GM18870 (cell line): Measurements from ENCODE around the gene RICTOR.

ENCODE experiments used
- ATAC-seq: cut with Tn5 transposase; IDR thresholded peaks from one replicate; pipeline ENCODE4 v1.9.1; 2021; ENCODE audit warnings: moderate library complexity; ENCODE audit not compliant: unreplicated experiment

Gene RICTOR

GRCh38 chr5:38940230-38940858, 133.9 kb downstream of the RICTOR start:
- no peak for ATAC-seq

- ATAC-seq: no peak
Measured at GRCh38 chr5:38938973-38939372, 135.2 kb downstream of the RICTOR start.

DNA sequence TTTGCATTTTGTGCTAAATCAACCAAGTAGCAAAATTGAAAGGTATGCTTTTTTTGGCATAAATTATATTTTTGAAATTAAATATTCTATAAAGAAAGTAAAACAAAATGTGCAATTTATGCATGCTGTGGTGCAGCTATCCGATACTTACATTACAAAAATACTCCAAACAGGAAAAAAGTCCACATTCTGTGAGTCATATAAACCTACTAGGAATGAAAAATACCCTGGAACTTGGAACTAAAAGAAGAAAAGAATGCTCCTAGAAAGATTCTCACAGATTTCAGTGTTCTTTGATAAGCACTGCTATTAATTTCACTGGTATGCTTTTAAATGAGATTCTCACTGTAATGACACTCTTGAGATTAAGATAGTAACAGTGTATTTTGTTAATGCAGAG, 135.8 kb downstream of the RICTOR start:
- no peak for ATAC-seq

- ATAC-seq: no peak
Measured at GRCh38 chr5:38936269-38936668, 137.9 kb downstream of the RICTOR start.

DNA sequence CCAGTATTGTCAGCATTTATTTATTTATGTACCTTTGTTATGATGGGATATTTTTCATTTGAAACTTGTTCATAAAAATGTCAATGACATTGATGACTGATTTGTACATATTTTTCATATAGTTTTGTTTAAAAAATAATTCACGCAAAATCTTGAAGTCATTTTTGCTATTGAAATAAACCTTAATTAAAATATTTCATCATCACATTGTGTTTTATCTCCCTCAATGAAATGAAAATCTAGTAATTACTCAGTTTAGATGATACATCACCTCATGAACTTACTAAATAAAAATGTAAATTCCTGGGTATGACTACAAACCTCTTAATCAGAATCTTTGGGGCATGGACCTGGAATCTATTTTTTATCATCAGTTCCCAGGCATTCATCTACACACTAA, 138.8 kb downstream of the RICTOR start:
- ATAC-seq: no peak

DNA sequence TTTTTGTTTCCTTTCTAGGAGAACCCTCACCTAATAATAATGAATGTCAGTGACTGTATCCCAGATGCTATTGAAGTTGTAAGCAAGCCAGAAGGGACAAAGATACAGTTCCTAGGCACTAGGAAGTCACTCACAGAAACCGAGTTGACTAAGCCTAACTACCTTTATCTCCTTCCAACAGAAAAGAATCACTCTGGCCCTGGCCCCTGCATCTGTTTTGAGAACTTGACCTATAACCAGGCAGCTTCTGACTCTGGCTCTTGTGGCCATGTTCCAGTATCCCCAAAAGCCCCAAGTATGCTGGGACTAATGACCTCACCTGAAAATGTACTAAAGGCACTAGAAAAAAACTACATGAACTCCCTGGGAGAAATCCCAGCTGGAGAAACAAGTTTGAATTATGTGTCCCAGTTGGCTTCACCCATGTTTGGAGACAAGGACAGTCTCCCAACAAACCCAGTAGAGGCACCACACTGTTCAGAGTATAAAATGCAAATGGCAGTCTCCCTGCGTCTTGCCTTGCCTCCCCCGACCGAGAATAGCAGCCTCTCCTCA, 141.3 kb downstream of the RICTOR start:
- no peak for ATAC-seq

GRCh38 chr5:38931731-38932130, 142.5 kb downstream of the RICTOR start:
- no peak for ATAC-seq

GRCh38 chr5:38929838-38930237, 144.4 kb downstream of the RICTOR start:
- no peak for ATAC-seq

GRCh38 chr5:38927470-38927869, 146.7 kb downstream of the RICTOR start:
- no peak for ATAC-seq

DNA sequence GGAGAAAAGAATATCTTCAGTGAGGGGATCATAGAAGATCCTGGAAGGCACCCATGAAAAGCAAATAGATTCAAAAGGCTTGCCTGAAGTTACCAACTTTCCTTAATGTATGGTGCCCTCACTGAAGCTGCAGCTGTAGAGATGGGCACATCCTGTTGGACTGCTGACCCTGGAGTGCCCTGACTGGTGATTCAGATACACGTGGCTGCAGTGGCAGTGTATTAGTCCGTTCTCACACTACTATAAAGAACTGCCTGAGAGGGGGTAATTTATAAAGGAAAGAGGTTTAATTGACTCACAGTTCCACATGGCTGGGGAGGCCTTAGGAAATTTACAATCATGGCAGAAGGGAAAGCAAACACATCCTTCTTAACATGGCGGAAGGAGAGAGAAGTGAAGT, 148.1 kb downstream of the RICTOR start:
- ATAC-seq: no peak

DNA sequence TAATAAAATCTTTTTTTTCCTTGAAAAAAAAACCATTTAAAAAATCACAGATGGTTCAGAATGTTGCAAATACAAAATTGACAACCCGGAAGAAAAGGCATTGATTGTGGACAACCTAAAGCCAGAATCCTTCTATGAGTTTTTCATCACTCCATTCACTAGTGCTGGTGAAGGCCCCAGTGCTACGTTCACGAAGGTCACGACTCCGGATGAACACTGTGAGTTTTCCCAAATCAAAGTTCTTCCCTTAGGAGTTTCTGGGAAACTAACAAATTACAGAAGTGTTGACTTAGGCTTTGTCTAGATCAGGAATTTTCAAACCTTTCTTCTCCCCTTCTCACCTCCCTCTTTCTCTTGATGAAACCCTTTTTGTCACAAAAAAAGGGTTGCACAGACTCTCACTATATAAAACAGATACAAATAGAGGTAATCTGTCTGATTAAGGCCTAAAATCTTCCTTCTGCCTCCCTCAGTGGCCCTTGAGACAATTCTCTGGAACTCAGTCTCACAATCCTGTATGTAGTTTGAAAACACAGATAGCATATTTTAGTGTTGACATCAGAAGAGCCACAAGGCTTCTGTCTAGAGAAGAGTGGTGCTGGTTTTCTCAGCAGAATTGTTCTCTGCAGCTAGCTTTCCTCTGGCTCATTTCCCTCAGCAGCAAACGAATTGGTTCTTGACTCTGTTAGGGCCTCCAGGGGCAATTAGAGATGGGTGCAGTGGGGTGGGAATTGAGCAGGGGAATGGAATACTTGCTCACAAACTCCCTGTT, 148.9 kb downstream of the RICTOR start:
- no peak for ATAC-seq

GRCh38 chr5:38923661-38924451, 150.3 kb downstream of the RICTOR start:
- ATAC-seq: no peak

GRCh38 chr5:38922199-38922598, 152.0 kb downstream of the RICTOR start:
- ATAC-seq: peak; percentile 67

- ATAC-seq: no peak
Measured at GRCh38 chr5:38921174-38921573, 153.0 kb downstream of the RICTOR start.

DNA sequence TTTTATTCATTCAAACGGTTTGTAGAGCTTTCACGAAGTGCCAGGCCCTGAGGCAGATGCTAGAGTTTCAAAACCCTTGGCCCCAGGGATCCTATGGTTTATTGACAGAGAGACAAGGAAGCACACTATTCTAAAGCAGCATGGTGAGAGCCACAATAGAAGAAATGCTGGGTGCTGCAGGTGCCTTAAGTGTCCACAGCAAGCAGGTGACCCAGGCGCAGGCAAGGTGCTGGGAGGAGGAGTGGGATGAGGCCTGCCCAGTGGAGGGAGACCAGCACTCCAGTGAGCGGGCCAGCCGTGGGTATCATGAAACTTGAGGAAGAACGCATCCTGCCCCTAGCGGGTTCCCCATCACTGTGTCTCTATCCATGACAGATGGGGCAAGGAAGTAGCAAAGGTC, 157.4 kb downstream of the RICTOR start:
- ATAC-seq: no peak

- ATAC-seq: no peak
Measured at GRCh38 chr5:38913714-38914113, 160.5 kb downstream of the RICTOR start.

DNA sequence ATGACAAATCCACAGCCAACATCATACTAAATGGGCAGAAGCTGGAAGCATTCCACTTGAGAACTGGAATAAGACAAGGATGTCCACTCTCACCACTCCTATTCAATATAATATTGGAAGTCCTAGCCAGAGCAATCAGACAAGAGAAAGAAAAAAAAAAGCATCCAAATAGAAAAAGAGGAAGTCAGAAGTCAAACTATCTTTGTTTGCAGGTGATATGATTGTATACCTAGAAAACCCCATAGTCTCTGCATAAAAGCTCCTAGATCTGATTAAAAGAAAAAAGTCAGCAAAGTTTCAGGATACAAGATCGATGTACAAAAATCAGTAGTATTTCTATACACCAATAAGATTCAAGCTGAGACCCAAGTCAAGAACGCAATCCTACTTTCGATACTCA, 162.3 kb downstream of the RICTOR start:
- no peak for ATAC-seq

- no peak for ATAC-seq
Measured at GRCh38 chr5:38906503-38906902, 167.7 kb downstream of the RICTOR start.

DNA sequence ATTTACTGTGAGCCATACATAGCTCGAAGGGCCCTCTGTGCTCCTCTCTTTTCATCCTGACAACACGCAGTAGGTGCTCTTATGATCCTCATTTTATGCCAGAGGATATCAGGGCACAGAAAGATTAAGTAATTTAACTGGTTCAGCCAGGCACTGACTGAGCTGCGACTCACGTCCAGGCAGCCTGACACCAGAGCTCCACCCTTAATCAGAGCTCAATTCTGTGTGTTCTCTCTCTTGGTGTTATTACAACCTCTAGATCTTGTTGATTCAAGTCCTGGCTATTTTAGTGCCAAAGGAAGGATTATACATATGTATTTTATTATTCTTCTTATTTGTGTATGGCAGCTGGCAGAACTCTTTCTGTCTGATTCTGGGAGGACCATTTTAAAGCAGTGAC, 168.7 kb downstream of the RICTOR start:
- ATAC-seq: no peak

DNA sequence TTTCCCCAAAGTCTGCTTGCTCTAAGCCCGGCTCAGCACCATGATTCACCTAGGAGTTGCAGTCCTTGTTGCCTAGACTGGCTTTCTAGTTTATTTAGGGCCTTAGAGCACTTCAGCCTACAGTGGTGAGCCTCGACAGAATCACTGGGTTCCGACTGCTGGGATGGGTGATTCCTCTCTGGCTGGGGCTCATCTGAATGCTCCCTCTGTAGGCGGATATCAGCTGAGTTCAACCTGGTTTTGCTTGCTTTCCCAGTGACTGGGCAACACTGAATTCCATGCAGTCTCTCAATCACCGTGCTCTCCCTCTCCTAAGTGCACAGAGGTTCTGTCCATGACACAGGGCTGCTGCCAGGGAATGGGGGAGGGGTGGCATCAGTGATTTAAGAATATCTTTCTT, 174.3 kb downstream of the RICTOR start:
- ATAC-seq: no peak

GRCh38 chr5:38896760-38897159, 177.4 kb downstream of the RICTOR start:
- ATAC-seq: no peak

GRCh38 chr5:38892363-38892762, 181.8 kb downstream of the RICTOR start:
- ATAC-seq: no peak
